DND-41 (cell line): ENCODE results near the gene GOLGA6L7.

Experiments
- ATAC-seq: fragments of 200-7000 bp; cut with Tn5 transposase; 3 replicates; pipeline ENCODE4 v1.9.1; 2021; ENCODE audit warnings: low read depth; ENCODE audit not compliant: insufficient read depth
- DNase-seq: peaks from one replicate; pipeline ENCODE4 v3.0.0-alpha.2; 2020
- H2AFZ ChIP-seq: 2 replicates; pipeline ENCODE4 v1.6.0; 2012; ENCODE audit warnings: low read depth, low read length
- H3K27ac ChIP-seq: 2 replicates; pipeline ENCODE4 v1.5.1; 2012; ENCODE audit warnings: low read length, inconsistent platforms
- H3K27me3 ChIP-seq: fragments of 200-600 bp; sonication (generic); 2 replicates; pipeline ENCODE4 v1.6.0; 2012; ENCODE audit warnings: low read length, mild to moderate bottlenecking, inconsistent platforms; ENCODE audit not compliant: insufficient read depth, poor library complexity
- H3K36me3 ChIP-seq: 2 replicates; pipeline ENCODE4 v1.5.1; 2012; ENCODE audit warnings: low read length, inconsistent platforms; ENCODE audit not compliant: insufficient read depth
- H3K4me1 ChIP-seq: 2 replicates; pipeline ENCODE4 v1.5.1; 2012; ENCODE audit warnings: mild to moderate bottlenecking, low read length; ENCODE audit not compliant: insufficient read depth
- H3K4me2 ChIP-seq: 2 replicates; pipeline ENCODE4 v1.6.0; 2012; ENCODE audit warnings: mild to moderate bottlenecking, moderate library complexity, low read length, inconsistent platforms; ENCODE audit not compliant: insufficient read depth
- H3K4me3 ChIP-seq, 2 experiments: fragments of 200-600 bp in 1 of 2; shearing (Covaris generic) in 1 of 2; 2 replicates each; pipeline ENCODE4 v1.5.1; 2012 to 2016; ENCODE audit warnings: inconsistent platforms in 2 of 2, low read length in 2 of 2, mild to moderate bottlenecking in 2 of 2, low read depth in 1 of 2, moderate library complexity in 1 of 2
- H3K79me2 ChIP-seq: 2 replicates; pipeline ENCODE4 v1.6.0; 2012; ENCODE audit warnings: low read length, inconsistent platforms; ENCODE audit not compliant: insufficient read depth
- H3K9ac ChIP-seq: 2 replicates; pipeline ENCODE4 v1.6.0; 2012; ENCODE audit warnings: low read depth, mild to moderate bottlenecking, inconsistent platforms, low read length, moderate library complexity
- H3K9me3 ChIP-seq: 2 replicates; pipeline ENCODE4 v1.5.1; 2012; ENCODE audit warnings: low read length, moderate library complexity, mild to moderate bottlenecking, inconsistent platforms; ENCODE audit not compliant: insufficient read depth, severe bottlenecking
- H4K20me1 ChIP-seq: 2 replicates; pipeline ENCODE4 v1.6.0; 2012; ENCODE audit warnings: low read length; ENCODE audit not compliant: insufficient read depth
- EZH2 ChIP-seq: IDR thresholded peaks from 3 replicates; pipeline ENCODE4 v1.6.1; 2012; ENCODE audit warnings: borderline replicate concordance, low read depth, mild to moderate bottlenecking, moderate library complexity, low read length, inconsistent platforms; ENCODE audit not compliant: severe bottlenecking
- TF ChIP-seq, protein P1 (sequence below): IDR thresholded peaks from 2 replicates; pipeline ENCODE4 v1.5.1; 2012; ENCODE audit warnings: borderline replicate concordance, low read length, moderate library complexity, mild to moderate bottlenecking; ENCODE audit not compliant: poor library complexity, severe bottlenecking; ENCODE audit errors: extremely low read depth

Gene GOLGA6L7

DNA sequence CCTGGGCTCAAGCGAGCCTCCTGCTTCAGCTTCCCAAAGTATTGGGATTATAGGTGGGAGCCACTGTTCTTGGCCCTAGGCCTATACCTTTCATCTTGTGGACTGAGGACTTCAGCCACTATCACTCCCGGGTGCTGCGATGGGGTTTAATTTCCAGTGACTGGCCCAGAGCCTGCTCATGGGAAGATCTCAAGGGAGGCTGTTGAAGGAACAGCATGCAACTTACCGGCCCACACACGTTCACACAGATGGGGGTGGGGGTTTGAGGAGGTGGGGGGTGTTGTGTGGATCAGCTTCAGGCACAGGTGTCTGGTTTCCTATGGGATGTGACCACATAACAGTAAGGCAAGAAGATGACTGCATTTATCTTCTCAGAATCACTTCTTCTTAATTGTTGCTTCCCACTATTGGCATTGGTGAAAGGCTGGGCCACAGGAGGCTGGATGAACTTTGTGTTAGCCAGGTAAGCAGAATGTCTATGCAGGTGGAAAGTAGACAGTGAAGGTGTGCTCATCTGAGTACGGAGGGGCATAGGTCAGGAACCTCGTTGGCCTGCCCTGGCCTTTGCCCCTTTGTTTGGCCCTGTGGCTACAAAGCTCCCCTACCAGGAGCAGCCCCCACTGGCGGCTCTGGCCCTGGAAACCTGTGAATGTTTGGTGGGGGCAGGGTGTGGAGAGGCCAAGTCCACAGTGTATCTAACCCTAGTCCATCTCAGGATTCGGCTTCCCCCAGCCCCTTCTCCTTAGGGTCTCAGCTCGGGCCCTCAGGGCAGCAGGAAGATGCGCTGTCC lies 35.9 kb upstream of the GOLGA6L7 start:
- Histone ChIP-seq H3K36me3 (no peaks in the 10 kb centered on the region), H3K9me3 (no peaks in the 10 kb centered on the region), H4K20me1 (no peaks in the 10 kb centered on the region), H2AFZ (no peak overlapping the region), H3K27me3 (no peaks in the 10 kb centered on the region), H3K4me2 (no peak overlapping the region), H3K4me1 (no peaks in the 10 kb centered on the region), H3K4me3 (no peak overlapping the region), H3K27ac (no peak overlapping the region), H3K79me2 (no peaks in the 10 kb centered on the region), H3K9ac (no peak overlapping the region)
- TF ChIP-seq, protein P1, sequence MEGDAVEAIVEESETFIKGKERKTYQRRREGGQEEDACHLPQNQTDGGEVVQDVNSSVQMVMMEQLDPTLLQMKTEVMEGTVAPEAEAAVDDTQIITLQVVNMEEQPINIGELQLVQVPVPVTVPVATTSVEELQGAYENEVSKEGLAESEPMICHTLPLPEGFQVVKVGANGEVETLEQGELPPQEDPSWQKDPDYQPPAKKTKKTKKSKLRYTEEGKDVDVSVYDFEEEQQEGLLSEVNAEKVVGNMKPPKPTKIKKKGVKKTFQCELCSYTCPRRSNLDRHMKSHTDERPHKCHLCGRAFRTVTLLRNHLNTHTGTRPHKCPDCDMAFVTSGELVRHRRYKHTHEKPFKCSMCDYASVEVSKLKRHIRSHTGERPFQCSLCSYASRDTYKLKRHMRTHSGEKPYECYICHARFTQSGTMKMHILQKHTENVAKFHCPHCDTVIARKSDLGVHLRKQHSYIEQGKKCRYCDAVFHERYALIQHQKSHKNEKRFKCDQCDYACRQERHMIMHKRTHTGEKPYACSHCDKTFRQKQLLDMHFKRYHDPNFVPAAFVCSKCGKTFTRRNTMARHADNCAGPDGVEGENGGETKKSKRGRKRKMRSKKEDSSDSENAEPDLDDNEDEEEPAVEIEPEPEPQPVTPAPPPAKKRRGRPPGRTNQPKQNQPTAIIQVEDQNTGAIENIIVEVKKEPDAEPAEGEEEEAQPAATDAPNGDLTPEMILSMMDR, result no peak
- TF ChIP-seq EZH2, result no peak
- DNase-seq (no peak), ATAC-seq (no peak)

DNA sequence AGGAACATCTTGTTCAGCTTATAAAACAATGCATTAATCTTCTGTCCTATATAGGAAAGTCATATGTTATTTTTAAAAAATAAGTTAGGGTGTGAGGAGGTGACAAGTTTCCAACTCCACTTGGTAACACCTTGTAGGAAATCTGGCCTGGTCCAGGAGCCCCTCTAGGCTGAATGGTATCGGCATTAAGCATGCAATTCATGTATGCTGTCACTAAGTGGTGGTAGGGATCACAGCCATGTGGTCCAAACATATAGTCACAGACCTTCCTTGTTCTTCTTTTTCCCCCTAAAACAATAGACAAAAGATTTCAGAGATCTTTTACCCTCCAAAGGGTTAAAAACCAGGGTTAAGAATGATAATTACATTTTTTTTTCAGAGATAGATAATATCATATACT lies 33.2 kb upstream of the GOLGA6L7 start:
- H3K4me2 ChIP-seq, result no peak overlapping the region
- ATAC-seq, result no peak
- H3K4me3 ChIP-seq, result no peak overlapping the region
- no peaks in the 10 kb centered on the region for H3K9me3 ChIP-seq
- DNase-seq, result no peak
- TF ChIP-seq, protein P1, result no peak
- no peak for TF ChIP-seq EZH2
- no peak overlapping the region for H3K27ac ChIP-seq
- no peak overlapping the region for H3K9ac ChIP-seq
- H4K20me1 ChIP-seq, result no peaks in the 10 kb centered on the region
- no peaks in the 10 kb centered on the region for H3K27me3 ChIP-seq
- H2AFZ ChIP-seq, result no peak overlapping the region
- H3K36me3 ChIP-seq, result no peaks in the 10 kb centered on the region
- H3K4me1 ChIP-seq, result no peaks in the 10 kb centered on the region
- no peaks in the 10 kb centered on the region for H3K79me2 ChIP-seq

DNA sequence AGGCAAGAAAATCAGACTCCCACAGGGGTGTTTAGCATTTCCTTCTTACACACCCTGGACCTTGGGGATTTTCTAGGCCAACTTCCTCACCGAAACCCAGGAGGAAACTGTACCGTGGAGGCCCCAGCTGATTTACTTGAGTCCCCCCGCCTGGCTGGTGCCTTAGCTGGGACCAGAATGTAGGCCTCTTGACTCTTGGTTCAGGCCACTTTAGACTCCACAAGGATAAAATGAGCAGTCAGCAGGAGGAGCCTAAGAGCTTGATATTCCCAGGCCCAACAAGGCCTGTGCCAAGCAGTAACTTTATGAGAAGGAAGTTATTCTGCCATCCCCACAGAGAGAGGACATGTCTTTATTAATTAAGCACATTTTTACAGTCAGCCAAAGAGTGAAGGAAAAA lies 32.7 kb upstream of the GOLGA6L7 start:
- H3K79me2 ChIP-seq, result no peaks in the 10 kb centered on the region
- H2AFZ ChIP-seq, result no peak overlapping the region
- no peak overlapping the region for H3K4me3 ChIP-seq
- H3K27me3 ChIP-seq, result no peaks in the 10 kb centered on the region
- TF ChIP-seq EZH2, result no peak
- TF ChIP-seq, protein P1, result no peak
- DNase-seq (no peak), ATAC-seq (no peak)
- no peak overlapping the region for H3K4me2 ChIP-seq
- no peak overlapping the region for H3K27ac ChIP-seq
- no peaks in the 10 kb centered on the region for H4K20me1 ChIP-seq
- no peaks in the 10 kb centered on the region for H3K4me1 ChIP-seq
- H3K36me3 ChIP-seq, result no peaks in the 10 kb centered on the region
- no peak overlapping the region for H3K9ac ChIP-seq
- no peaks in the 10 kb centered on the region for H3K9me3 ChIP-seq

DNA sequence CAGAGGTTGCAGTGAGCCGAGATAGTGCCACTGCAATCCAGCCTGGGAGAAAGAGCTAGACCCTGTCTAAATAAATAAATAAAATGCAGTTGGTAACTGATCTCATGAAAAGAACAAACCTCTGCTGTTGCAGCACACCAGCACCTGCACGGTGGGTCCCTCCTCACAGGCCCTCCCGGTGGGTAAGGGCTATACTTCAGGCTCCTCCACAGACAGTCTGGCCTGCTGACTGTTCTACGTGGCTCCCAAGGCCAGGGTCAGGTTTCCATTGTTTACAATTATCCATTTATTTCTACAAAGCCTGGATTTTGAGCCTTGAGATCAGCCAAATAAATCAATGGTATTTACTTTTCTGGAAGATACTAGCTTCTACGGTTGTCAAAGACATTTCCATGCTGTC lies 32.2 kb upstream of the GOLGA6L7 start:
- Histone ChIP-seq H2AFZ (no peak overlapping the region), H3K79me2 (no peaks in the 10 kb centered on the region), H3K4me1 (no peaks in the 10 kb centered on the region), H3K4me2 (no peak overlapping the region), H3K27me3 (no peaks in the 10 kb centered on the region), H3K27ac (no peak overlapping the region), H4K20me1 (no peaks in the 10 kb centered on the region), H3K9me3 (no peaks in the 10 kb centered on the region), H3K36me3 (no peaks in the 10 kb centered on the region), H3K9ac (no peak overlapping the region), H3K4me3 (no peak overlapping the region)
- DNase-seq, result no peak
- ATAC-seq, result no peak
- TF ChIP-seq EZH2, result no peak
- TF ChIP-seq, protein P1, result no peak
